Spleen (tissue), 7 donors: ENCODE measurements around the gene LRRC8A.

Experiments used
- POLR2A ChIP-seq, 3 donors: fragments of 450-650 bp; IDR thresholded peaks; one replicate each; pipeline ENCODE4 v1.5.1; 2017; ENCODE audit warnings: antibody characterized with exemption in 3 of 3, mild to moderate bottlenecking in 1 of 3
- POLR2AphosphoS5 ChIP-seq, 3 donors: sonication (generic); formaldehyde crosslinking; IDR thresholded peaks; one replicate each; pipeline ENCODE4 v1.5.1; 2017; ENCODE audit warnings: antibody characterized with exemption in 3 of 3
- TF ChIP-seq, protein P1 (sequence below), 11 experiments: fragments of 200-600 bp in 7 of 11; fragments of 450-650 bp in 4 of 11; sonication (generic) in 4 of 11; IDR thresholded peaks in 8 of 11; conservative IDR thresholded peaks in 3 of 11; 1 replicate in 7 of 11; 2 replicates in 4 of 11; pipeline versions ENCODE4 v1.4.0 to v1.8.0; 2016 to 2021; ENCODE audit warnings: antibody characterized with exemption in 11 of 11, inconsistent platforms in 4 of 11, mild to moderate bottlenecking in 1 of 11
- donor health status: DM: no; HTN: no; CAD: no; lungs with moderate emphysema.
- donor health status: DM: no; HTN: no; CAD: no.
- donor health status: DM: no; HTN: no; CAD: no.

DNA sequence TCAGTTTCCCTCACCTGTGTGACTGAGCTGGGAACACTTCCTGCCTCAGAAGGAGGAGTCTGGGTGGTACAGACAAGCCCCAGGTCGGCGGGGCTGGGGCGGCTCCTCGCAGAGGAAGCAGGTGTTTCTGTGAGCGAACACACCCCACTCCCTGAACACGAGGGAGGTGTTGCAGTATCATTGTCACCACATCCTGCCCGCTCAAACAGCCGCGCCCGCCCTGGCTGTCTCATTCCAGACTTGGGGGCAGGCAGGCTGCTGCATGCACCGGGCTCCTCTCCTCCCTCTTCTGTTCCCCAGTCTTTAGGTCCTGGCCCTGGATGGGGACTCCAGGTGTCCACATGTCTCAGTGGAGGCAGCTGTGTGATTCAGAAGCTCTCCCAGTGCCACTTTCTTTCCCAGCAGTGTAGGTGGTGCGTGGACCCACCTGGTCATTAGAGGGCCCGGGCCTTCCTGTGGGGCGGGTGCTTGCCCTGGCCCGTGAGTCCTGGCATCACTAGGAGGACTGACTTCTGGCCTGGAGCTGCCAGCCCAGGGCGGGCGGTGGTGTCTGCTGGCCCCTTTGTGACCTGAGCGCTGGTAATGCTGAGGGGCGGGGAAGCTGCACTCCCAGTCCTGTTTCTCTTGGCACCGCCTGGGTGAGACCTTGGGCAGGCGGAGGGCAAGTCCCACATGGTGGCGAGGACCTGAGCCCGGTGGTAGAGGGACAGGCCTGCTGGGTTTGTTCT, 20.6 kb downstream of the LRRC8A start:
- TF ChIP-seq, protein P1, sequence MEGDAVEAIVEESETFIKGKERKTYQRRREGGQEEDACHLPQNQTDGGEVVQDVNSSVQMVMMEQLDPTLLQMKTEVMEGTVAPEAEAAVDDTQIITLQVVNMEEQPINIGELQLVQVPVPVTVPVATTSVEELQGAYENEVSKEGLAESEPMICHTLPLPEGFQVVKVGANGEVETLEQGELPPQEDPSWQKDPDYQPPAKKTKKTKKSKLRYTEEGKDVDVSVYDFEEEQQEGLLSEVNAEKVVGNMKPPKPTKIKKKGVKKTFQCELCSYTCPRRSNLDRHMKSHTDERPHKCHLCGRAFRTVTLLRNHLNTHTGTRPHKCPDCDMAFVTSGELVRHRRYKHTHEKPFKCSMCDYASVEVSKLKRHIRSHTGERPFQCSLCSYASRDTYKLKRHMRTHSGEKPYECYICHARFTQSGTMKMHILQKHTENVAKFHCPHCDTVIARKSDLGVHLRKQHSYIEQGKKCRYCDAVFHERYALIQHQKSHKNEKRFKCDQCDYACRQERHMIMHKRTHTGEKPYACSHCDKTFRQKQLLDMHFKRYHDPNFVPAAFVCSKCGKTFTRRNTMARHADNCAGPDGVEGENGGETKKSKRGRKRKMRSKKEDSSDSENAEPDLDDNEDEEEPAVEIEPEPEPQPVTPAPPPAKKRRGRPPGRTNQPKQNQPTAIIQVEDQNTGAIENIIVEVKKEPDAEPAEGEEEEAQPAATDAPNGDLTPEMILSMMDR (IDR thresholded peaks at IDR 0.05 in 8 of 11, conservative IDR thresholded peaks at IDR 0.05 in 3 of 11), result no peak
- TF ChIP-seq POLR2A (IDR thresholded peaks at IDR 0.05) (no peak), POLR2AphosphoS5 (IDR thresholded peaks at IDR 0.05) (peak; percentile 88 to 90 (median 89))
